Measurements from ENCODE around the gene NKG7.

The NKG7 gene

DNA sequence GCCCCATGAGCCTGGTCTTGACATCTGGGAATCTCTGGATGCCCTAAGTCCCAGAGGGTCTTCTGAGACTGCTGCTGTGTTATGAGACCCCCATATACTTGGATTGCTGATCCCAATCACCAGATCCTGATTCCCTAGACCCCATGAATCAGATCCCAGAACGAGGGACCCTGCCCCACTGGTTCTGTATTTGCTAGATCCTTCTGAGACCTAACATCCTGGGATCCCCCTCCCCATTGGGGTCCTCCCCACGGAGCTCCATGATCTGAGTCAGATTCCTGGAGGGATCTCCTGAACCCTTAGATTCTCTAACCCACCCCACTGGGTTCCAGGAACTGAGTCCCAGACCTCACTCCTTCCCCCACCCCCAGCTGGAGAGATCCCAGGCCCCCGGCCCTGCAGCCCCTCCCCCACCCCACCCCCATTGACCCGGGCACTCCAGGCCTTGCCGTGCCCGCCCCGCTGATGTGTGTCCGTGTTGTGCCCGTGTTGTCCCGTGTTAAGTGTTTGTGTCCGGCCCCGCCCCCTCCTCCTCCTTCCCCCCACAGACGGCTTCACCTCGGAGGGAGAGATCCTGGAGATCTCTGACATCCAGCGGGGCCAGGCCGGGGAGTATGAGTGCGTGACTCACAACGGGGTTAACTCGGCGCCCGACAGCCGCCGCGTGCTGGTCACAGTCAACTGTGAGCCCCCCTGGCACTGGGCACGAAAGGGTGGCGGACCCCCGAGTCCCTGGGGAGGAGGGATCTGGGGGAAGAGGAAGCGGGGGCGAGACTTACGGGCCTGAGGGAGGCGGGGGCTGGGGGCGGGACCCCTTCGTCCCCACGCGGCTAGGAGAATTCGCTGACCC, 46.0 kb downstream of the NKG7 start:
- TF ChIP-seq MAX (IDR thresholded peaks at IDR 0.05) (no peak), NFIC (IDR thresholded peaks at IDR 0.05) (no peak), ZBTB7A (IDR thresholded peaks at IDR 0.05; ENCODE audit: low read depth) (no peak), RAD21 (IDR thresholded peaks at IDR 0.05; ENCODE audit: low read depth) (no peak), YY1 (IDR thresholded peaks at IDR 0.05; ENCODE audit: low read depth) (no peak), TAF1 (IDR thresholded peaks at IDR 0.05; ENCODE audit: low read depth) (no peak), EP300 (IDR thresholded peaks at IDR 0.05; ENCODE audit: borderline replicate concordance) (no peak), TCF12 (IDR thresholded peaks at IDR 0.05; ENCODE audit: low read depth) (no peak), USF1 (IDR thresholded peaks at IDR 0.05) (no peak), TEAD4 (IDR thresholded peaks at IDR 0.05) (no peak), FOXM1 (IDR thresholded peaks at IDR 0.05; ENCODE audit: borderline replicate concordance, low read depth) (no peak), EGR1 (IDR thresholded peaks at IDR 0.05) (no peak), CEBPB (IDR thresholded peaks at IDR 0.05) (no peak), CREB1 (IDR thresholded peaks at IDR 0.05; ENCODE audit: low read depth) (no peak)
- TF ChIP-seq, protein P1, sequence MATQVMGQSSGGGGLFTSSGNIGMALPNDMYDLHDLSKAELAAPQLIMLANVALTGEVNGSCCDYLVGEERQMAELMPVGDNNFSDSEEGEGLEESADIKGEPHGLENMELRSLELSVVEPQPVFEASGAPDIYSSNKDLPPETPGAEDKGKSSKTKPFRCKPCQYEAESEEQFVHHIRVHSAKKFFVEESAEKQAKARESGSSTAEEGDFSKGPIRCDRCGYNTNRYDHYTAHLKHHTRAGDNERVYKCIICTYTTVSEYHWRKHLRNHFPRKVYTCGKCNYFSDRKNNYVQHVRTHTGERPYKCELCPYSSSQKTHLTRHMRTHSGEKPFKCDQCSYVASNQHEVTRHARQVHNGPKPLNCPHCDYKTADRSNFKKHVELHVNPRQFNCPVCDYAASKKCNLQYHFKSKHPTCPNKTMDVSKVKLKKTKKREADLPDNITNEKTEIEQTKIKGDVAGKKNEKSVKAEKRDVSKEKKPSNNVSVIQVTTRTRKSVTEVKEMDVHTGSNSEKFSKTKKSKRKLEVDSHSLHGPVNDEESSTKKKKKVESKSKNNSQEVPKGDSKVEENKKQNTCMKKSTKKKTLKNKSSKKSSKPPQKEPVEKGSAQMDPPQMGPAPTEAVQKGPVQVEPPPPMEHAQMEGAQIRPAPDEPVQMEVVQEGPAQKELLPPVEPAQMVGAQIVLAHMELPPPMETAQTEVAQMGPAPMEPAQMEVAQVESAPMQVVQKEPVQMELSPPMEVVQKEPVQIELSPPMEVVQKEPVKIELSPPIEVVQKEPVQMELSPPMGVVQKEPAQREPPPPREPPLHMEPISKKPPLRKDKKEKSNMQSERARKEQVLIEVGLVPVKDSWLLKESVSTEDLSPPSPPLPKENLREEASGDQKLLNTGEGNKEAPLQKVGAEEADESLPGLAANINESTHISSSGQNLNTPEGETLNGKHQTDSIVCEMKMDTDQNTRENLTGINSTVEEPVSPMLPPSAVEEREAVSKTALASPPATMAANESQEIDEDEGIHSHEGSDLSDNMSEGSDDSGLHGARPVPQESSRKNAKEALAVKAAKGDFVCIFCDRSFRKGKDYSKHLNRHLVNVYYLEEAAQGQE (IDR thresholded peaks at IDR 0.05; ENCODE audit: low read depth): no peak

GRCh38 chr19:51325161-51325976, 47.1 kb downstream of the NKG7 start:
- no peak for TF ChIP-seq CEBPB (IDR thresholded peaks at IDR 0.05)
- TF ChIP-seq EGR1 (IDR thresholded peaks at IDR 0.05): no peak
- no peak for TF ChIP-seq FOXM1 (IDR thresholded peaks at IDR 0.05; ENCODE audit: borderline replicate concordance, low read depth)
- no peak for TF ChIP-seq YY1 (IDR thresholded peaks at IDR 0.05; ENCODE audit: low read depth)
- TF ChIP-seq MAX (IDR thresholded peaks at IDR 0.05): no peak
- TF ChIP-seq TEAD4 (IDR thresholded peaks at IDR 0.05): no peak
- no peak for TF ChIP-seq TCF12 (IDR thresholded peaks at IDR 0.05; ENCODE audit: low read depth)
- no peak for TF ChIP-seq NFIC (IDR thresholded peaks at IDR 0.05)
- no peak for TF ChIP-seq EP300 (IDR thresholded peaks at IDR 0.05; ENCODE audit: borderline replicate concordance)
- no peak for TF ChIP-seq ZBTB7A (IDR thresholded peaks at IDR 0.05; ENCODE audit: low read depth)

- TF ChIP-seq CREB1 (IDR thresholded peaks at IDR 0.05; ENCODE audit: low read depth): no peak
- TF ChIP-seq TEAD4 (IDR thresholded peaks at IDR 0.05): no peak
- TF ChIP-seq, protein P1 (IDR thresholded peaks at IDR 0.05; ENCODE audit: low read depth): no peak
- no peak for TF ChIP-seq CEBPB (IDR thresholded peaks at IDR 0.05)
- no peak for TF ChIP-seq USF1 (IDR thresholded peaks at IDR 0.05)
- no peak for TF ChIP-seq TAF1 (IDR thresholded peaks at IDR 0.05; ENCODE audit: low read depth)
- no peak for TF ChIP-seq TCF12 (IDR thresholded peaks at IDR 0.05; ENCODE audit: low read depth)
- TF ChIP-seq EP300 (IDR thresholded peaks at IDR 0.05; ENCODE audit: borderline replicate concordance): no peak
- TF ChIP-seq YY1 (IDR thresholded peaks at IDR 0.05; ENCODE audit: low read depth): no peak
- no peak for TF ChIP-seq EGR1 (IDR thresholded peaks at IDR 0.05)
- no peak for TF ChIP-seq RAD21 (IDR thresholded peaks at IDR 0.05; ENCODE audit: low read depth)
- TF ChIP-seq NFIC (IDR thresholded peaks at IDR 0.05): no peak
- TF ChIP-seq MAX (IDR thresholded peaks at IDR 0.05): no peak
- no peak for TF ChIP-seq ZBTB7A (IDR thresholded peaks at IDR 0.05; ENCODE audit: low read depth)
- TF ChIP-seq FOXM1 (IDR thresholded peaks at IDR 0.05; ENCODE audit: borderline replicate concordance, low read depth): no peak
These were observed 48.3 kb downstream of the NKG7 start for GRCh38 chr19:51324167-51324481.

- TF ChIP-seq CREB1 (IDR thresholded peaks at IDR 0.05; ENCODE audit: low read depth) (no peak), MAX (IDR thresholded peaks at IDR 0.05) (no peak), TAF1 (IDR thresholded peaks at IDR 0.05; ENCODE audit: low read depth) (no peak), TEAD4 (IDR thresholded peaks at IDR 0.05) (no peak)
- TF ChIP-seq, protein P1 (IDR thresholded peaks at IDR 0.05; ENCODE audit: low read depth): no peak
These were observed 48.8 kb downstream of the NKG7 start for GRCh38 chr19:51323481-51324166.
